ENCODE data around the gene RNF187.

DNA sequence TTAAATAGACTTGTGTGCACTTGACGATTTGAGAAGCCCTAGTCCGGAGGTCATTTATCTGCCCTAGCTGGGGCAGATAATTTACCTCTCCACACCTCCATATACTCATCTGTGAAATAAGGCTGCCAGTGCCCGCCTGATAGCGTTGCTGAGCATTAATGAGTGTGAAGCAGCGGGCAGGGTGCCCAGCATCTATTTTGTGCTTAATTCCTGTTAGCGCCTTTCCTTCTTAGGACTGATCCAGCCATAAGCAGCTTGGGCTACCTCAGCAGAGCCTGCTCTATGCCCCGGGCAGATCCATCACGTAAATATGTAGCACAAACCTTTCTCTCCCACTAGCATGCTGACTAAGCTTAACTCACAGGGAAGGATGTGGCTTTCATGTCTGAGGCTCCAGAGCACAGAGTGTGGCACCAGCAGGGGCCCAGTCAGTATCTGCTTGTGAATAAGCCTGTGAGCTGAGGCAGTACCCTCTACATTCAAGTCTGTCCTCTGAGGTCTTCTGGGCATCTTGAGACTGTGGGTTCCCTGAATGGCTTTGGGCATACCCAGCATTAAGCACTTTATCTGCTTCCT, 21.5 kb upstream of the RNF187 start:
- no peak for TF ChIP-seq EZH2 (IDR thresholded peaks at IDR 0.05; ENCODE audit: borderline replicate concordance)
- TF ChIP-seq, protein P1, sequence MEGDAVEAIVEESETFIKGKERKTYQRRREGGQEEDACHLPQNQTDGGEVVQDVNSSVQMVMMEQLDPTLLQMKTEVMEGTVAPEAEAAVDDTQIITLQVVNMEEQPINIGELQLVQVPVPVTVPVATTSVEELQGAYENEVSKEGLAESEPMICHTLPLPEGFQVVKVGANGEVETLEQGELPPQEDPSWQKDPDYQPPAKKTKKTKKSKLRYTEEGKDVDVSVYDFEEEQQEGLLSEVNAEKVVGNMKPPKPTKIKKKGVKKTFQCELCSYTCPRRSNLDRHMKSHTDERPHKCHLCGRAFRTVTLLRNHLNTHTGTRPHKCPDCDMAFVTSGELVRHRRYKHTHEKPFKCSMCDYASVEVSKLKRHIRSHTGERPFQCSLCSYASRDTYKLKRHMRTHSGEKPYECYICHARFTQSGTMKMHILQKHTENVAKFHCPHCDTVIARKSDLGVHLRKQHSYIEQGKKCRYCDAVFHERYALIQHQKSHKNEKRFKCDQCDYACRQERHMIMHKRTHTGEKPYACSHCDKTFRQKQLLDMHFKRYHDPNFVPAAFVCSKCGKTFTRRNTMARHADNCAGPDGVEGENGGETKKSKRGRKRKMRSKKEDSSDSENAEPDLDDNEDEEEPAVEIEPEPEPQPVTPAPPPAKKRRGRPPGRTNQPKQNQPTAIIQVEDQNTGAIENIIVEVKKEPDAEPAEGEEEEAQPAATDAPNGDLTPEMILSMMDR (IDR thresholded peaks at IDR 0.05; ENCODE audit: poor library complexity) = no peak
- no peak for TF ChIP-seq EZH2phosphoT487 (IDR thresholded peaks at IDR 0.05; ENCODE audit: low read depth, severe bottlenecking, unreplicated experiment)

All from hepatocyte (in vitro differentiated cells).